ENCODE data around the gene SCG2.
"Not testable (repeated sequence)": the region's sequence is repeated elsewhere in the genome, so short reads cannot be mapped to it uniquely, and the experiment has no call there.

SCG2 gene

GRCh38 chr2:223611061-223611460, 8.9 kb upstream of the SCG2 start:
- no peak for DNase-seq

DNA sequence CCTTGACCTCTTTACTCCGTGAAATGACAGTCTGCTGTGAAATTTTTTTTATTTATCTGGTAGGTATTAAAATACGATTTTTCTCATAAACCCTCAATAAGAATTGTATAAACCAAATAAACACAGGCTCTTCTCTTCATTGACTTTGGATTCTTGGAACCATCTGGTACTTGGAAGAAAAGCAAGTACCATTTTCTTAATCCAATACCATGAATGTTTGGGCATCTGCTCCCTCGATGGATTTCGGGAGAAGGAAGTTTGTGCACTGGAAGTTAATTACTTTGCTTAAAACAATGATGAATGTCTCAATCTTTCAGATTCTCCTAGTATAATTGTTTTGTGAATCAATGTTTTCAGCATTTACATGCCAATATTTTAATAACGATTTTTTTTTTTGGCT, 5.3 kb upstream of the SCG2 start:
- DNase-seq = no peak

- no peak for DNase-seq
These were observed 4.8 kb upstream of the SCG2 start for GRCh38 chr2:223606946-223607345.

- no peak for DNase-seq
These were observed 2.1 kb upstream of the SCG2 start for GRCh38 chr2:223604231-223604630.

GRCh38 chr2:223602972-223603371, 811 bp upstream of the SCG2 start:
- no peak for DNase-seq

- no peak for DNase-seq
These were observed 1.1 kb downstream of the SCG2 start for GRCh38 chr2:223601018-223601417.

DNA sequence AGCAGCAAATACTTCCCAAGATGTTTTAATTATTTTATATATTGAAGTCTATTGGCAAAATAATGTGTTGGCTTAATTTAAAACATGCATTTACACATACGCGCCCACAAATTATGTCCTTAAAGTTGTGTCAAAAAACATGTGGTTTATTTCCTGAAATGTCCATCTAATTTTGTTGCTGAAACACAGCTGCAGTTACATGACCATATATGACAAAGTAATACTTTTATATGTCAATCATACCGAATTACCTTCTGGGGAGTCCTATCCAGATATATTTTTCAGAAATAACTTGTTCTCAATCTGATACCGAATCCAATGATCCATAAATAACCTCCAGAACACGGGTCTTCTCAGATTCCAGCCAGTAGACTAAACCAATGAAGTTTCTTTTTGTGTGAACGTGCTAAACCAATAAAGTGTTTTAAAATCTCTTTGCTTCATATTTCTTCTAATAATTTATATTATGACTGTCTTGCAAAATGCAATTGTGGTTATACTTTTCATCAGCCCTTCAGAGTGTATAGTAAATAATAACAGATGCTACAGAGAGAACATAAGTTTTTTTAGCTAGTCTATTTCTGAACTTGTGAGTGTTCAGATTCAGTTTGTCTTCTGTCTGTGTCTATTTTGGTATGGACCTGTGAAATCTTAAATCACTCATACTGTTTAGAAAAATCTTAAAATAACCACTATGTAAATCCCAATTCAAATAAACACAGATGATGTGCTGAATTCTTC, 2.4 kb downstream of the SCG2 start:
- DNase-seq = no peak

DNA sequence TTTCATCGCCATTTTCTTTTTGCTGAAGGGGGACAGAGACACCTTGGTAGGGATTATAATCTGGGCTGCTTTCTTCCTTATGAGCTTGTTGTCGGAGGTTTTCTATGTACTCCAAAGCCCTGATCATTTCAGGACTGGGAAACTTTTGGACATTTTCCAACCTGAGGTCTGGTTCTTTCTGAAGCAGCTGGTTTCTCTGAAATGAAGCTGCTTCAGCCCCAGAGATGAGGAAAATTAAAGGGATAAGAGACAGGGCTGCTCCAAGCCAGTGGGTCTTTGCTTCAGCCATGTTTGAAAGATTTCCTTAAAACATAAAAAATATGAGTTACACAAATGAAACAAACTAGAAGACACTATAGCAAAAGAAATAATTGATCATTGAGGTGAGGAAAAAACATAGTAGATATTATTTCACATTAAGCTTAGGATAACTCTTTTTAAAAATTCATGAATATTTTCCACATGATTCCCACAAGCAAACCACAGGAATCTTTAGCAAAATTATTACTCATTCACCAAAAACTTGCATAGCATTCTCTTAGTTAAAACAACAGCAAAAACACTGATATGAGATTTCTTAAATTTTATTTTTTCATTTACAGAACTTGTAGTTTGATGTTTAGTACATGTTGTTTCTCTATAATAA, 3.0 kb downstream of the SCG2 start:
- DNase-seq = no peak

GRCh38 chr2:223597076-223597475, 5.1 kb downstream of the SCG2 start:
- no peak for DNase-seq

DNA sequence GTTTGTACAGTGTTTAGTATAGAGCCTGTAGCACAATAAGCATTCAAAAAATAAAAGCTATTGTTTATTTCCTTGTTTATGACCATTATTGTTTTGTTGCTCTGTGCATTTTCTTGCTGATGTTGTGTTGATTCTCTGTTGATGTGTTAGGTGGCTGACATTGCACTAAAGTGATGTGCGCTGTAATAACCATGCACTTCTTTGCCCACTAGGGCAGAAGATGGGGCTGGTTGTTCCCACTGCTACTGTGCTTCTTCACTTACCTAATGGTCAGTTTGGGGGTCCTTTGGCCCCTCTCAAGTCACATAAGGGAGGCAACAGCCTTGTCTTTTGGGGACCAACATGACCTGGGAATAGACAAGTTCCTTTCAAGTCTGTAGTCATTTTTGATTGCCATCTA, 6.0 kb downstream of the SCG2 start:
- DNase-seq = no peak

DNA sequence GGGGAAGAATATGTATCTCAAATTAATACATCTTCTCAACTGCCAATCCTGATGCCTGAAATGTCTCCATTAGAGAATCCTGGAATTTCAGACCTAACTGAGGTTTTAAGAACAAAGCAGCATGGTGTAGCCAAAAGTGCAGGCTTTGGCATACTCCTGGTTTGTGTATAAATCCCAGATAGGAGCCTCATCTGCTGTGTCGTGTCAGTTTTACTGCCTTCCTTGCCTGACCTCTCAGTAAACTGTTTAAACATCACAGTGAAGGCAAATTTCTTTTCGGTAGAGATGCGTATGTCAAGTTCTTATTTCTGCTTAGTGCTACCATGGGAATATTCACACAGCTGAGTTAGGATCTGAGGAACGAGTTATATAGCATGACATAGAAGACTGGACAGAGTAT, 7.3 kb downstream of the SCG2 start:
- DNase-seq = no peak

GRCh38 chr2:223594259-223594658, 7.9 kb downstream of the SCG2 start:
- DNase-seq = no peak

DNA sequence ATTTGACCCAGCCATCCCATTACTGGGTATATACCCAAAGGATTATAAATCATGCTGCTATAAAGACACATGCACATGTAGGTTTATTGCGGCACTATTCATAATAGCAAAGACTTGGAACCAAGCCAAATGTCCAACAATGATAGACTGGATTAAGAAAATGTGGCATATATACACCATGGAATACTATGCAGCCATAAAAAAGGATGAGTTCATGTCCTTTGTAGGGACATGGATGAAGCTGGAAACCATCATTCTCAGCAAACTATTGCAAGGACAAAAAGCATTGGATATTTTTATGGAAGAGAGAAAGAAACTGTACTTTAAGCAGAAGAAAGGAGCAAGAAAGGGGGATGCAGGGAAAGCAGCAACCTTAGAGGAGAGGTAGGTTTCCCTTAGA, 9.5 kb downstream of the SCG2 start:
- DNase-seq = not testable (repeated sequence)

DNA sequence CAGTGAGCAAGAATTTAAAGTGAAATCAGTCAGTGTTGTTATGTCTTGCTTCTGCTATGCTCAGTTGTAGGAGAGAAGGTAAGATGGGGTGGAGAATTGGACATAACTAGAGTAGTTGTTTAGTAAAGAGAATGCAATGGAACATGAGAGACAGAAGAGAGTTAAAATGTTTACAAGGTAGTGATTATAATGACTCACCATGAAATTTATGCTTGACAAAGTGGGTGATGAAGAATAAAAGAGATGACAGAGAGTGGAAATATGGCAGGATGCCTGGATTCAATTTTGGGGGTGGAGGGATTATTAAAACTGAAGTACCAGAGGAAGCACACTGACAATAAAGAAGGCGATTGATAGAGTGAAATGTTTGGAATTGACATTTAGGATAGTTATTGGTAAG, 10.6 kb downstream of the SCG2 start:
- no peak for DNase-seq

DNA sequence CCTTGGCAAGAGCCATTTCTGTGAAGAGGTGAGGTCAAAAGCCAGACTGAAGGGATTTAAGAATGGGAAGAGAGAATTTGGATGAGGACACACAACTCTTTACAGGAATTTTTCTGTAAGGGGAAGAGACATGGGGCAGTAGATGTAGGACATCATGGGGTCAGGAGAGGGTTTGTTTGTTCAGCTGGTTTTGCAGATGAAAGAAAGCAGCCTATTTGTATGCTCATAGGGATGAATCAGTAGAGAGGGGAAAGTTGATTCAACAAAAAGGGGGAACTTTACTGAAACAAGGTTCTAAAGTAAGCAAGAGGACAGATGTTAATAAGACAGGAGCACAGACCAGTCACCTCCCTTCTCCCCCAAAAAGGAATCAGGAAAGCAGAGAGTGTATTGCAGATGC, 11.2 kb downstream of the SCG2 start:
- DNase-seq = no peak

DNA sequence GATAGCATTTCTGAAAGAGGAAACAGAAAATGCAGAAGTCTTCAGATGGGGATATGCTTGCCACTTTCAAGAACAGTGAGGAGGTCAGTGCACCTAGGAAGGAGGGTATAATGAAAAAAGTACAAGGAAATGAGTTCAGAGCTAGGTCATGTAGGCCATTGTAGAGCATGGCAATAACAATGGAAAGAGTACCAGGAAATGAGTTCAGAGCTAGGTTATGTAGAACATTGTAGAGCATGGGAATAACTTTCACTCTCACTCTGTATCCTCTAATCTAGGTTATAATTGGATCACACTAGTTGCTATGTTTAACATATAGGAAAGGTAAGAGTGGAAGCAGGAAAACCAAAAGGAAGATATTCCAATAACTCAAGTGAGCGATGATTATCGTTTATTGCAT, 12.3 kb downstream of the SCG2 start:
- DNase-seq = no peak

- DNase-seq = no peak
These were observed 13.9 kb downstream of the SCG2 start for GRCh38 chr2:223588251-223588650.

DNA sequence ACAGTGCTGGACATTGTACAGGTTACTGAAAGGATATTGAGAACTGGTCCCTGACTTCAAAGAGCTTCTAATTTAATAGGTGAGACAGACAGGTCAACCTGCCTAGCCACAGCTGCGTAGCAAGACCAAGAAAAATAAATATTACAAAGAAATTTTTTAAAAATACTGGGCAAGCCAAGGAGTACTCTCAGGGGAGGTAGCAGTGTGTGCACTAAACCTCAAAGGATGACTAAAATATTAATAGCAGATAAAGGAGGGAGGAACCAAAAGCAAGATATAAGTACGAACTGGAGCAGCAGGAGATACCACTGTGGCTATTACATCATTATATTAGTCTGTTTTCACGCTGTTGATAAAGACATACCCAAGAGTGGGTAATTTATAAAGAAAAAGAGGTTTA, 14.9 kb downstream of the SCG2 start:
- no peak for DNase-seq

GRCh38 chr2:223586261-223586660, 15.9 kb downstream of the SCG2 start:
- no peak for DNase-seq

GRCh38 chr2:223585666-223586065, 16.5 kb downstream of the SCG2 start:
- no peak for DNase-seq

DNA sequence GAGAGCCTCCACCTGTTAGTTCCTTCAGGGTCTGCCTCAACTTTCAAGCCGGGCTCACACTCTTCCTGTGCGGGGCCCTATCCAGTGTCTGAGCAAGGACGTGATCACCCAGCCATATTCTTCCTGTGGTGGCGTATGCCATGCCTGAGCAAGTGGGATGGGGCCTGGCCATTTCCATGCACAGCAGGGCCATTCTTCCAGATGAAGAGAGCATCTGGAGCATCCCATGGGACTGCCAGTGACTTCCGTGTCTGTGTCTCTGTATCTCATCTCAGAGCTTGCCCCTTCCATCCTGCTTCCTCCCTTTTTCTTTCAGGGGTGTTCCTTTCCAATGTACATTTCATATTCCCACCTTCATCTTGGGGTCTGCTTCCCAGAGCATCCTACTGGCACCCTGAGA, 20.2 kb downstream of the SCG2 start:
- no peak for DNase-seq

GRCh38 chr2:223580951-223581350, 21.2 kb downstream of the SCG2 start:
- no peak for DNase-seq

GRCh38 chr2:223578846-223579245, 23.3 kb downstream of the SCG2 start:
- no peak for DNase-seq

DNA sequence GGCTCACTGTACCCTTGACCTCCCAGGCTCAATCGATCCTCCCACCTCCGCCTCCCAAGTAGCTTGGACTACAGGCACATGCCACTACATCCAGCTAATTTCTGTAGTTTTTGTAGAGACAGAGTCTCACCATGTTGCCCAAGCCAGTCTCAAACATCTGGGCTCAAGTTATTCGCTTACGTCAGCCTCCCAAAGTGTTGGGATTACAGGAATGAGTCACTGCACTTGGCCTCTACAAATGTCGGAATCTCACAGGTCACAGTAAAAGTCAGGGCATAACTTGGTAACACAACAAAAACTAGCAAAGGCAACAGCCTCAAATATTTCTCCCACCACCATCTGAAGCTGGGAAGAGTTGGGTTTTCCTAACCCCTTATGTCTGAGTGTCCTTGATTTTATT, 25.3 kb downstream of the SCG2 start:
- DNase-seq = no peak

DNA sequence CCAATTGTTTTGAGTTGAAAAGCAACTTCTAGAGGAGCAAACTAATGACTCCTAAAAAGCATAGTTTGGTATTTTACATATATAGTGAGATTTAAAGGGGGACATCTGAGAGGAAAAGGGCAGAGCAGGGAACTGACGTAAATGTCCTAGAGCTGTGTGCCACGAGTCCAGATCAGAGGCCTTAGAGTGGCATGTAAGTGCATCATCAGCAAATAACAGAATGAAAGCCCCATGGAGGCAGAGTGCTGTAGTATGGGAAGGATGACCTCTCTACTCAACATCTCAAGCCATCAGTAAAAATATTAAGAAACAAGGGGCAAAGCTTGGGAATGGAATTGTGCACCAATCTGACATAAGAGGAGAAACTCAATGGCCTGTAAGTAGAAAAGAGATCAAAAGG, 31.4 kb downstream of the SCG2 start:
- no peak for DNase-seq

Data from activated CD4-positive, alpha-beta T cell treated with anti-CD3 and anti-CD28 coated beads for 1 hour (primary cell).